ENCODE measurements around the gene NDUFS2. TPM values are rescaled to one million over a fixed set of nuclear protein-coding genes. Genes with fewer than 3 reads are reported as not detected.

NDUFS2 gene
- total RNA-seq, 2 experiments from 2014 or later: 49.9 to 55.7 TPM

DNA sequence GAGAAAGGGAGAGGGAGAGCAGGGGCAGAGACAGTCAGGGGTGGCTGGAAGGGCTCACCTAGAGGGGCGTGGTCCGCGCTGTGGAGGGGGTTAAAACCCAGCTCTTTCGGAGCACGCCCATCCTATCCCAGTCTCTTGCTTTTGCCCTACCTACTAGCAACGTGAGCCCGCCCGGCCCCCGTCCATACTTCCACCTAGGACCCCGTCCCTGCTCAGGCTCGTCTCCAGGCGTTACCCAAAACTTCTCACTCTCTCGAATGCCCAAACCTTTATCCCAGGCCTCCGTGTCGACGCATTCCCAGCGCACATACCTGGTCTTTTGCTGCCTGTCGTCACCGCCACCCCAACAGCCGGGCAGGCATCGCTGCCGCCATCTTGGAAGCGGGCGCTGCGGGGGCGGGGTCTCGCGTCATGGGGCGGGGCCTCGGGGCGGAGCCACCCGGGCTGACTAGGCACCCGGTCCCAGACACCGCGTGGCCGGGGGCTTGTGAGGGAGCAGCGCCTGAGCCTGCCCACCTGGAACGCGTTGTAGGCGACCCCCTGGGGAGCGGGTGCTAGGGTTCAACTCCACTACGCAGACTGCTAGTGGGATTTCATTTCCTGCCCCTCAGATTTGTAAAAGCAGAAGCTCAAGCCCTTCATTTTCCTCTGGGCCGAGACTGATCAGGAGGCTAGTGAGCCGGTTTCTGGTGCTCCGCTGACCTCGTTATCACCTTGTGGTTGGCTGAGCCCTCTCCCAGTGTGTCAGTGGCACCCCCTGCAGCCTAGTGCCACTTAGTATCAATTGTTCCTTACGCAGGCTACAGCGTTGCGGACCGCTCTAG is 24.8 kb upstream of the NDUFS2 start, which contains the start of gene B4GALT3:
Gene B4GALT3 (minus strand): TSS at position 396 of the 824 bp plus-strand sequence. CDS start 1,447 bp downstream, outside the sequence.
- peak; percentile 90 for ATAC-seq (ENCODE audit: poor library complexity)
- Mint-ChIP-seq H3K4me3 (peak within 1 kb of the TSS; percentile 100), H3K36me3 (ENCODE audit: low read depth) (peaks cover 50% of the 10 kb centered on the region), H3K9me3 (no peaks in the 10 kb centered on the region), H3K27me3 (no peaks in the 10 kb centered on the region), H3K4me1 (ENCODE audit: low read depth) (peaks cover 72% of the 10 kb centered on the region), H3K27ac (peak within 1 kb of the TSS; percentile 97)
- TF ChIP-seq, protein P1, sequence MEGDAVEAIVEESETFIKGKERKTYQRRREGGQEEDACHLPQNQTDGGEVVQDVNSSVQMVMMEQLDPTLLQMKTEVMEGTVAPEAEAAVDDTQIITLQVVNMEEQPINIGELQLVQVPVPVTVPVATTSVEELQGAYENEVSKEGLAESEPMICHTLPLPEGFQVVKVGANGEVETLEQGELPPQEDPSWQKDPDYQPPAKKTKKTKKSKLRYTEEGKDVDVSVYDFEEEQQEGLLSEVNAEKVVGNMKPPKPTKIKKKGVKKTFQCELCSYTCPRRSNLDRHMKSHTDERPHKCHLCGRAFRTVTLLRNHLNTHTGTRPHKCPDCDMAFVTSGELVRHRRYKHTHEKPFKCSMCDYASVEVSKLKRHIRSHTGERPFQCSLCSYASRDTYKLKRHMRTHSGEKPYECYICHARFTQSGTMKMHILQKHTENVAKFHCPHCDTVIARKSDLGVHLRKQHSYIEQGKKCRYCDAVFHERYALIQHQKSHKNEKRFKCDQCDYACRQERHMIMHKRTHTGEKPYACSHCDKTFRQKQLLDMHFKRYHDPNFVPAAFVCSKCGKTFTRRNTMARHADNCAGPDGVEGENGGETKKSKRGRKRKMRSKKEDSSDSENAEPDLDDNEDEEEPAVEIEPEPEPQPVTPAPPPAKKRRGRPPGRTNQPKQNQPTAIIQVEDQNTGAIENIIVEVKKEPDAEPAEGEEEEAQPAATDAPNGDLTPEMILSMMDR (IDR thresholded peaks at IDR 0.05): no peak
- H3K27me3 ChIP-seq (ENCODE audit: control insufficient read depth in 1 of 2, insufficient read depth in 2 of 2, low read length in 2 of 2): no peaks in the 10 kb centered on the region
- CTCF ChIA-PET: interaction anchor here (0.9 to 2.3 kb wide), 5 partner anchors 10 to 205 kb away, joined by 3 to 18 read pairs (median 6); partner anchors contain the start of genes PPOX and TOMM40L
- peak within 1 kb of the TSS; percentile 77 for H3K4me3 ChIP-seq (ENCODE audit: low read length)
- H3K4me1 ChIP-seq (ENCODE audit: insufficient read depth, low read length): peaks cover 76% of the 10 kb centered on the region
- H3K36me3 ChIP-seq (ENCODE audit: insufficient read depth, low read length): peaks cover 35% of the 10 kb centered on the region
- peak; percentile 84 to 98 (median 93) for DNase-seq
- peak within 1 kb of the TSS; percentile 82 to 89 for H3K27ac ChIP-seq (ENCODE audit: low read depth in 1 of 2, low read length in 2 of 2)
- H3K9me3 ChIP-seq (ENCODE audit: control insufficient read depth in 1 of 2, insufficient read depth in 1 of 2, low read length in 2 of 2): no peaks in the 10 kb centered on the region
- POLR2A ChIA-PET: interaction anchor here (0.8 to 3.5 kb wide), 11 partner anchors 8 to 214 kb away, joined by 3 to 31 read pairs (median 5); partner anchors contain the start of genes ARHGAP30, DEDD, NDUFS2 and PPOX
- intact Hi-C loops (cut with DNase I, micrococcal nuclease): loop anchor here in 1 of 2 experiments (2.0 to 5.0 kb wide), 2 partner anchors 15 to 45 kb away; partner anchors contain the start of gene APOA2

GRCh38 chr1:161177936-161178244 is 24.3 kb upstream of the NDUFS2 start:
- CTCF ChIA-PET: interaction anchor here (1.9 to 2.3 kb wide), 4 partner anchors 9 to 48 kb away, joined by 4 to 18 read pairs (median 6); partner anchors contain the start of genes PPOX and TOMM40L
- Histone ChIP-seq H3K4me3 (ENCODE audit: low read length) (peak overlapping the region; percentile 77), H3K27ac (ENCODE audit: low read depth in 1 of 2, low read length in 2 of 2) (peak overlapping the region; percentile 82 to 89), H3K27me3 (ENCODE audit: control insufficient read depth in 1 of 2, insufficient read depth in 2 of 2, low read length in 2 of 2) (no peaks in the 10 kb centered on the region), H3K36me3 (ENCODE audit: insufficient read depth, low read length) (peaks cover 30% of the 10 kb centered on the region), H3K4me1 (ENCODE audit: insufficient read depth, low read length) (peaks cover 76% of the 10 kb centered on the region), H3K9me3 (ENCODE audit: control insufficient read depth in 1 of 2, insufficient read depth in 1 of 2, low read length in 2 of 2) (no peaks in the 10 kb centered on the region)
- Mint-ChIP-seq H3K27ac (peak overlapping the region; percentile 97), H3K36me3 (ENCODE audit: low read depth) (peaks cover 44% of the 10 kb centered on the region), H3K27me3 (no peaks in the 10 kb centered on the region), H3K4me3 (peak overlapping the region; percentile 100), H3K9me3 (no peaks in the 10 kb centered on the region), H3K4me1 (ENCODE audit: low read depth) (peaks cover 73% of the 10 kb centered on the region)
- TF ChIP-seq, protein P1 (IDR thresholded peaks at IDR 0.05): no peak
- no peak for ATAC-seq (ENCODE audit: poor library complexity)
- DNase-seq: no peak
- intact Hi-C loops (cut with DNase I, micrococcal nuclease): loop anchor here in 1 of 2 experiments (2.0 to 5.0 kb wide), 2 partner anchors 15 to 44 kb away; partner anchors contain the start of gene APOA2
- POLR2A ChIA-PET: interaction anchor here (0.8 to 3.5 kb wide), 8 partner anchors 8 to 213 kb away, joined by 3 to 31 read pairs (median 10); partner anchors contain the start of genes ARHGAP30, DEDD, NDUFS2 and PPOX

DNA sequence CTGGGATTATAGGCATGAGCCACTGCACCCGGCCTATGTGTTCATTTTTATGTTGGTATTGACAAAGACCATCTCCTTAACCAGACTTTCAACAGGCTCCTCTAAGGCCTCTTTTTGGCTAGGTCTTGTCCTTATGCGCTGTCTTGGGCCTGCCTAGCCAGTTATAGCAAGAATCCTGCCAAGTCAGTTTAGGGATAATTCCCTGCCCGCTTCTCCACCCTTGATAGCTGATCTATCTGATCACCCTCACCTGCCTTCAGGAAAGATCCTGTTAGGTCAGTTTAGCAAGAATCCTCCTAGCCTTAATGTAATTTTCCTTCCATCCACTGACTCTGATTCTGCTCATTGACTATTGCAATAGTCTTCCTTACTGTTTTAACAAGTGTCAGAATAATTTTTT is 22.5 kb upstream of the NDUFS2 start:
- ATAC-seq (ENCODE audit: poor library complexity) (no peak), DNase-seq (no peak)
- POLR2A ChIA-PET: interaction anchor here (0.9 to 5.2 kb wide), 3 partner anchors 14 to 46 kb away, joined by 4 to 67 read pairs (median 4); partner anchors contain the start of genes NDUFS2, PPOX and TOMM40L
- CTCF ChIA-PET: interaction anchor here (1.0 to 1.3 kb wide), 2 partner anchors 46 to 126 kb away, joined by 3 read pairs; partner anchors contain the start of gene TOMM40L
- intact Hi-C loops (cut with DNase I, micrococcal nuclease): loop anchor here in 1 of 2 experiments (5.0 kb wide), 1 partner anchor 43 kb away; the partner anchor contains the start of gene APOA2
- TF ChIP-seq, protein P1 (IDR thresholded peaks at IDR 0.05): no peak
- Mint-ChIP-seq H3K4me3 (peak overlapping the region; percentile 50), H3K9me3 (no peaks in the 10 kb centered on the region), H3K27me3 (no peaks in the 10 kb centered on the region), H3K4me1 (ENCODE audit: low read depth) (peaks cover 78% of the 10 kb centered on the region), H3K27ac (peak overlapping the region; percentile 97), H3K36me3 (ENCODE audit: low read depth) (peaks cover 26% of the 10 kb centered on the region)
- peaks cover 13% of the 10 kb centered on the region for H3K36me3 ChIP-seq (ENCODE audit: insufficient read depth, low read length)
- H3K4me3 ChIP-seq (ENCODE audit: low read length): no peak overlapping the region
- peaks cover 81% of the 10 kb centered on the region for H3K4me1 ChIP-seq (ENCODE audit: insufficient read depth, low read length)
- no peaks in the 10 kb centered on the region for H3K9me3 ChIP-seq (ENCODE audit: control insufficient read depth in 1 of 2, insufficient read depth in 1 of 2, low read length in 2 of 2)
- no peak overlapping the region for H3K27ac ChIP-seq (ENCODE audit: low read depth in 1 of 2, low read length in 2 of 2)
- H3K27me3 ChIP-seq (ENCODE audit: control insufficient read depth in 1 of 2, insufficient read depth in 2 of 2, low read length in 2 of 2): no peaks in the 10 kb centered on the region

Measured in CD4-positive, alpha-beta T cell (primary cell).